ENCODE data around the gene USP5.
A peak's percentile ranks its signal among the peaks of the same experiment; 100 is the strongest.

The USP5 gene

GRCh38 chr12:6824901-6825381, 27.0 kb upstream of the USP5 start:
- no peak overlapping the region for H3K4me3 ChIP-seq
- no peak overlapping the region for H3K27ac ChIP-seq
- H3K36me3 ChIP-seq (ENCODE audit: insufficient read depth, low read length): no peaks in the 10 kb centered on the region
- DNase-seq (ENCODE audit: low read depth, low spot score): no peak
- H3K9ac ChIP-seq (ENCODE audit: insufficient read length): no peak overlapping the region
- no peaks in the 10 kb centered on the region for H3K9me3 ChIP-seq (ENCODE audit: low read depth, low read length)
- TF ChIP-seq FOXP2 (optimal IDR thresholded peaks at IDR 0.05; ENCODE audit: control extremely low read depth, extremely low read length, insufficient read depth) (no peak), EZH2 (IDR thresholded peaks at IDR 0.05) (no peak), POLR2AphosphoS5 (IDR thresholded peaks at IDR 0.05; ENCODE audit: borderline replicate concordance, low read depth, low read length) (0 out of 2 replicates have a peak, but pooled peaks have one; percentile 37)

DNA sequence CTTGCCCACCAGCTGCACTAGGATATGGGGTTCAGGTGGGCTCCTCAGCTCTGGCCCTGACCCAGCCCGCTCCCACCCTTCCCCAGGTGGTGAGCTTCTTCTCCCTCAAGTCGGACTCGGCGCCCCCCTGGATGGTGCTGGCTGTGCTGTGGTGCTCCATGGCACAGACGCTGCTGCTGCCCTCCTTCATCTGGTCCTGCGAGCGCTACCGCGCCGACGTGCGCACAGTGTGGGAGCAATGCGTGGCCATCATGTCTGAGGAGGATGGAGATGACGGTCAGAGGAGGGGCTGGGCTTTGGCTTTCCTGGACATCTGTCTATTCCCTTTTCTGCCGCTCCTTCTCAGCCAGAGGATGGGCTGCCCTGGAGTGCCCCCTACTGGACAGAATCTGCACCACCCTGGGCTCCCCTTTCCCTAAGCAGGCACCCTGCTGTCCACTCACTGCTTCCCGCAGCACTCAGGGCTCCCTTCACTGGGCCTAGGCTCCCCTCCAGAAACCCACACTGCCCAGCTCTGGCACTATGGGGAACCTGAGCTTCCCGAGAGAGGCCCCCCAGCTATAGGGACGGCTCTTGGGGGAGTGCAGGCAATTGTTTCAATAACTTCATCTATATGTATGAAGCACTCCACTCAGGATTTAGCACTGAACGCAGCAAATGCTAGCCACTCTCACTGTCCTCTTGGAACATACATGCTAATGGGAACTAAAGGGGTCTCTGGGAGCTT, 26.4 kb upstream of the USP5 start:
- H3K36me3 ChIP-seq (ENCODE audit: insufficient read depth, low read length): no peaks in the 10 kb centered on the region; the same call in 1 of the 2 replicates
- no peak overlapping the region for H3K4me3 ChIP-seq
- no peaks in the 10 kb centered on the region for H3K9me3 ChIP-seq (ENCODE audit: low read depth, low read length)
- no peak for DNase-seq (ENCODE audit: low read depth, low spot score)
- no peak overlapping the region for H3K27ac ChIP-seq
- no peak overlapping the region for H3K9ac ChIP-seq (ENCODE audit: insufficient read length)
- TF ChIP-seq FOXP2 (optimal IDR thresholded peaks at IDR 0.05; ENCODE audit: control extremely low read depth, extremely low read length, insufficient read depth): no peak
- no peak for TF ChIP-seq EZH2 (IDR thresholded peaks at IDR 0.05)
- TF ChIP-seq POLR2AphosphoS5 (IDR thresholded peaks at IDR 0.05; ENCODE audit: borderline replicate concordance, low read depth, low read length): no peak

GRCh38 chr12:6826125-6826733, 25.7 kb upstream of the USP5 start:
- Histone ChIP-seq H3K27ac (no peak overlapping the region), H3K9ac (ENCODE audit: insufficient read length) (no peak overlapping the region), H3K9me3 (ENCODE audit: low read depth, low read length) (no peaks in the 10 kb centered on the region)

DNA sequence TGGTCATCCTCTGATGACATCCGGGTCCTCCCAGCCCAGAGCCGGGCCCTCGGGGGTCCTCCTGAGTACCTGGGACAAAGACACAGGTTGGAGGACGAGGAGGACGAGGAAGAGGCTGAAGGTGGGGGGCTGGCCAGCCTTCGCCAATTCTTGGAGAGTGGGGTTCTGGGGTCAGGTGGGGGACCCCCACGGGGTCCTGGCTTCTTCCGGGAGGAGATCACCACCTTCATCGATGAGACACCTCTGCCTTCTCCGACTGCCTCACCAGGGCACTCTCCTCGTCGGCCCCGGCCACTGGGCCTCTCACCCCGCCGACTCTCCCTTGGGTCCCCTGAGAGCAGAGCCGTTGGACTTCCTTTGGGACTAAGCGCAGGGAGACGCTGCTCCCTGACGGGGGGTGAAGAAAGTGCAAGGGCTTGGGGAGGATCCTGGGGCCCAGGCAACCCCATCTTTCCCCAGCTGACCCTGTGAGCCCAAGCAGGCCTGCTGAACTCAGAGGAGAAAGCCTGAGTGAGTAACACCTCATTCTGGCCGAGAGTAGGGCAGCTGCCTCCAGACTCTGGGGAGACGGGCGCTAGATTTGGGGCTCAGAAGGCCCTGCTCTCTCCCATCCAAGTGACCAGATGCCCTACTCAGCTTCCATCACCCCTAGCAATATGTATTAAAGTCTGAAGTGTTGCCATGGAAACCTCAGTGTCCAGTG, 25.1 kb upstream of the USP5 start:
- DNase-seq (ENCODE audit: low read depth, low spot score): no peak
- Histone ChIP-seq H3K36me3 (ENCODE audit: insufficient read depth, low read length) (peaks cover 4% of the 10 kb centered on the region; the same call in 1 of the 2 replicates), H3K4me3 (peak overlapping the region; percentile 74), H3K9me3 (ENCODE audit: low read depth, low read length) (no peaks in the 10 kb centered on the region), H3K27ac (peak overlapping the region; percentile 83), H3K9ac (ENCODE audit: insufficient read length) (peak overlapping the region; percentile 70)
- no peak for TF ChIP-seq EZH2 (IDR thresholded peaks at IDR 0.05)
- TF ChIP-seq FOXP2 (optimal IDR thresholded peaks at IDR 0.05; ENCODE audit: control extremely low read depth, extremely low read length, insufficient read depth): no peak
- no peak for TF ChIP-seq POLR2AphosphoS5 (IDR thresholded peaks at IDR 0.05; ENCODE audit: borderline replicate concordance, low read depth, low read length)

More at GRCh38 chr12:6826125-6826733, 25.7 kb upstream of the USP5 start:
- no peak for DNase-seq (ENCODE audit: low read depth, low spot score)
- TF ChIP-seq POLR2AphosphoS5 (IDR thresholded peaks at IDR 0.05; ENCODE audit: borderline replicate concordance, low read depth, low read length): no peak
- TF ChIP-seq EZH2 (IDR thresholded peaks at IDR 0.05): no peak
- TF ChIP-seq FOXP2 (optimal IDR thresholded peaks at IDR 0.05; ENCODE audit: control extremely low read depth, extremely low read length, insufficient read depth): no peak
- H3K36me3 ChIP-seq (ENCODE audit: insufficient read depth, low read length): no peaks in the 10 kb centered on the region; the same call in 1 of the 2 replicates
- H3K4me3 ChIP-seq: no peak overlapping the region

GRCh38 chr12:6827437-6827911, 24.5 kb upstream of the USP5 start:
- H3K4me3 ChIP-seq: peak overlapping the region; percentile 74
- TF ChIP-seq EZH2 (IDR thresholded peaks at IDR 0.05): no peak
- TF ChIP-seq FOXP2 (optimal IDR thresholded peaks at IDR 0.05; ENCODE audit: control extremely low read depth, extremely low read length, insufficient read depth): no peak
- TF ChIP-seq POLR2AphosphoS5 (IDR thresholded peaks at IDR 0.05; ENCODE audit: borderline replicate concordance, low read depth, low read length): peak; percentile 91
- H3K36me3 ChIP-seq (ENCODE audit: insufficient read depth, low read length): peaks cover 5% of the 10 kb centered on the region; the same call in 1 of the 2 replicates
- DNase-seq (ENCODE audit: low read depth, low spot score): peak; percentile 22
- H3K9ac ChIP-seq (ENCODE audit: insufficient read length): peak overlapping the region; percentile 70
- peak overlapping the region; percentile 83 for H3K27ac ChIP-seq
- H3K9me3 ChIP-seq (ENCODE audit: low read depth, low read length): no peaks in the 10 kb centered on the region

- Histone ChIP-seq H3K9me3 (ENCODE audit: low read depth, low read length) (no peaks in the 10 kb centered on the region), H3K36me3 (ENCODE audit: insufficient read depth, low read length) (peaks cover 5% of the 10 kb centered on the region; the same call in 1 of the 2 replicates), H3K9ac (ENCODE audit: insufficient read length) (peak within 1 kb of the TSS; percentile 72), H3K4me3 (peak within 1 kb of the TSS; percentile 93), H3K27ac (peak within 1 kb of the TSS; percentile 83)
- no peak for DNase-seq (ENCODE audit: low read depth, low spot score)
- TF ChIP-seq FOXP2 (optimal IDR thresholded peaks at IDR 0.05; ENCODE audit: control extremely low read depth, extremely low read length, insufficient read depth) (no peak), POLR2AphosphoS5 (IDR thresholded peaks at IDR 0.05; ENCODE audit: borderline replicate concordance, low read depth, low read length) (no peak; the same call in 1 of the 2 replicates), EZH2 (IDR thresholded peaks at IDR 0.05) (no peak)
Observed at GRCh38 chr12:6827982-6828780, 23.8 kb upstream of the USP5 start, which contains the start of gene P3H3. P3H3 (plus strand) TSS chr12:6828407; CDS start chr12:6828441, 34 bp downstream.

DNA sequence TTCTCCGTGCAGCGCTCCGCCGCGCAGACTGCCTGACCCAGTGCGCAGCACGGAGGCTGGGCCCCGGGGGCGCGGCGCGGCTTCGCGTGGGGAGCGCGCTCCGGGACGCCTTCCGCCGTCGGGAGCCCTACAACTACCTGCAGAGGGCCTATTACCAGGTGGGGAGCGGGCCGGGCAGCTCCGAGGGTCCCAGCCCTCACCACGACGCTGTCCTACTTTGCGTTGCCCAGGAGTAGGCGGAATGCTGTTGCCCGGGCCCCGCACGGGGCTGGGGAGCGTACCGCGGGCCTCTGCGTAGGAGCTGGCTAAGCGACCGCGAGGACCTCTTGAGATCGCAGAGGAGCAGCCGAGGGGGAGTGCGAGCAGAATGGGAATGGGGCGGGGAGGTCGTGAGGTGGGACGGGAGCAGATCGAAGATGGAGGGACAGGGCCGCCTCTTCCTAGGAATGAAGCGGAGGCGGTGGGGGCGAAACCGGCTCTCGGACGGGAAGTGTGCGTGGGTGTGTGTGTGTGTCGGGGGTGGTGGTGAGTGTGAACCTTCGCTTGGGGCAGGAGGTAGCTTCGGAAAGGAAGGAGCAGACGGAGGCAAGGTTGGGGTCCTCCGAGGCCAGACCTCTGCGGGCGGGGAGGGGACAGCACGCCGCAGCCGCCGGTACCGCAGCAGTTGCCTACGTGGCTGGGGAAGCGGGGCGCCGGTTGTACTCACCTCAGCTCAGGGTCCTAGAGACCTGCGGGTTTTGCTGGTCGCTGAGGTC, 23.0 kb upstream of the USP5 start:
- Histone ChIP-seq H3K36me3 (ENCODE audit: insufficient read depth, low read length) (peaks cover 5% of the 10 kb centered on the region; the same call in 1 of the 2 replicates), H3K4me3 (peak overlapping the region; percentile 93), H3K27ac (no peak overlapping the region), H3K9ac (ENCODE audit: insufficient read length) (peak overlapping the region; percentile 72), H3K9me3 (ENCODE audit: low read depth, low read length) (no peaks in the 10 kb centered on the region)
- no peak for DNase-seq (ENCODE audit: low read depth, low spot score)
- TF ChIP-seq POLR2AphosphoS5 (IDR thresholded peaks at IDR 0.05; ENCODE audit: borderline replicate concordance, low read depth, low read length) (no peak), EZH2 (IDR thresholded peaks at IDR 0.05) (no peak), FOXP2 (optimal IDR thresholded peaks at IDR 0.05; ENCODE audit: control extremely low read depth, extremely low read length, insufficient read depth) (no peak)

Measured in SK-N-MC (cell line).